ENCODE data around the gene LIX1. TPM values are rescaled to one million over a fixed set of nuclear protein-coding genes. Genes with fewer than 3 reads are reported as not detected.

LIX1 gene
- total RNA-seq, 1 experiment from 2014 or later: 4.1 TPM

GRCh38 chr5:97150401-97150800 lies 8.0 kb upstream of the LIX1 start:
- no peaks in the 10 kb centered on the region for H3K4me1 ChIP-seq
- no peak overlapping the region for H3K27ac Mint-ChIP-seq (ENCODE audit: unreplicated experiment)
- H3K36me3 ChIP-seq (ENCODE audit: control insufficient read depth, insufficient read depth, low read length): no peaks in the 10 kb centered on the region
- CTCF ChIA-PET: interaction anchor here (0.8 to 1.0 kb wide), 2 partner anchors 8 to 153 kb away, joined by 4 read pairs; partner anchors contain the start of gene LIX1
- H3K27me3 Mint-ChIP-seq (ENCODE audit: insufficient read depth, unreplicated experiment): no peaks in the 10 kb centered on the region
- no peak for TF ChIP-seq CTCF (IDR thresholded peaks at IDR 0.05; ENCODE audit: insufficient read depth in 1 of 2, low read depth in 1 of 2, low read length in 1 of 2, severe bottlenecking in 1 of 2, unreplicated experiment in 1 of 2)
- POLR2A ChIA-PET: no interaction called here
- H3K9me3 Mint-ChIP-seq (ENCODE audit: unreplicated experiment): peaks cover 4% of the 10 kb centered on the region
- H3K4me3 Mint-ChIP-seq (ENCODE audit: unreplicated experiment): no peak overlapping the region
- no TSS peak for BruUV-seq (replicated peaks)
- no peaks in the 10 kb centered on the region for H3K27me3 ChIP-seq (replicated peaks; ENCODE audit: control insufficient read depth, insufficient read depth, low read length)
- no peaks in the 10 kb centered on the region for H3K4me1 Mint-ChIP-seq (ENCODE audit: low read depth, unreplicated experiment)
- intact Hi-C loops (cut with micrococcal nuclease; ENCODE audit: unreplicated experiment): no loop called here
- H3K4me3 ChIP-seq (ENCODE audit: low read depth, low read length): no peak overlapping the region
- no peak for DNase-seq
- no peaks in the 10 kb centered on the region; the same call in 1 of the 2 replicates for H3K9me3 ChIP-seq
- H3K36me3 Mint-ChIP-seq (ENCODE audit: insufficient read depth, unreplicated experiment): no peaks in the 10 kb centered on the region

- H3K36me3 ChIP-seq (ENCODE audit: control insufficient read depth, insufficient read depth, low read length): no peaks in the 10 kb centered on the region
- no peaks in the 10 kb centered on the region for H3K36me3 Mint-ChIP-seq (ENCODE audit: insufficient read depth, unreplicated experiment)
- POLR2A ChIA-PET: no interaction called here
- H3K4me3 Mint-ChIP-seq (ENCODE audit: unreplicated experiment): no peak overlapping the region
- DNase-seq: no peak
- H3K4me3 ChIP-seq (ENCODE audit: low read depth, low read length): no peak overlapping the region
- no peak for TF ChIP-seq CTCF (IDR thresholded peaks at IDR 0.05; ENCODE audit: insufficient read depth in 1 of 2, low read depth in 1 of 2, low read length in 1 of 2, severe bottlenecking in 1 of 2, unreplicated experiment in 1 of 2)
- H3K4me1 Mint-ChIP-seq (ENCODE audit: low read depth, unreplicated experiment): no peaks in the 10 kb centered on the region
- H3K27ac Mint-ChIP-seq (ENCODE audit: unreplicated experiment): no peak overlapping the region
- no peaks in the 10 kb centered on the region for H3K4me1 ChIP-seq
- CTCF ChIA-PET: interaction anchor here (0.8 kb wide), 1 partner anchor 152 kb away, joined by 4 read pairs; no protein-coding TSS in a partner anchor
- no TSS peak for BruUV-seq (replicated peaks)
- no peaks in the 10 kb centered on the region for H3K9me3 Mint-ChIP-seq (ENCODE audit: unreplicated experiment)
- H3K27me3 Mint-ChIP-seq (ENCODE audit: insufficient read depth, unreplicated experiment): no peaks in the 10 kb centered on the region
- H3K27me3 ChIP-seq (replicated peaks; ENCODE audit: control insufficient read depth, insufficient read depth, low read length): no peaks in the 10 kb centered on the region
- H3K9me3 ChIP-seq: no peaks in the 10 kb centered on the region; the same call in 1 of the 2 replicates
- intact Hi-C loops (cut with micrococcal nuclease; ENCODE audit: unreplicated experiment): no loop called here
These were observed 7.3 kb upstream of the LIX1 start for GRCh38 chr5:97149709-97150108.

- BruUV-seq (replicated peaks): no TSS peak
- Histone ChIP-seq H3K9me3 (no peaks in the 10 kb centered on the region), H3K36me3 (ENCODE audit: control insufficient read depth, insufficient read depth, low read length) (no peaks in the 10 kb centered on the region), H3K4me3 (ENCODE audit: low read depth, low read length) (no peak overlapping the region), H3K27me3 (replicated peaks; ENCODE audit: control insufficient read depth, insufficient read depth, low read length) (no peaks in the 10 kb centered on the region), H3K4me1 (no peaks in the 10 kb centered on the region)
- Mint-ChIP-seq H3K36me3 (ENCODE audit: insufficient read depth, unreplicated experiment) (no peaks in the 10 kb centered on the region), H3K27me3 (ENCODE audit: insufficient read depth, unreplicated experiment) (no peaks in the 10 kb centered on the region), H3K27ac (ENCODE audit: unreplicated experiment) (no peak overlapping the region), H3K4me1 (ENCODE audit: low read depth, unreplicated experiment) (no peaks in the 10 kb centered on the region), H3K9me3 (ENCODE audit: unreplicated experiment) (no peaks in the 10 kb centered on the region), H3K4me3 (ENCODE audit: unreplicated experiment) (no peak overlapping the region)
- DNase-seq: no peak
- ChIA-PET CTCF (no interaction called here), POLR2A (no interaction called here)
- intact Hi-C loops (cut with micrococcal nuclease; ENCODE audit: unreplicated experiment): no loop called here
- no peak for TF ChIP-seq CTCF (IDR thresholded peaks at IDR 0.05; ENCODE audit: insufficient read depth in 1 of 2, low read depth in 1 of 2, low read length in 1 of 2, severe bottlenecking in 1 of 2, unreplicated experiment in 1 of 2)
These were observed 5.9 kb upstream of the LIX1 start for GRCh38 chr5:97148288-97148687.

Measured in Caco-2 (cell line).